HepG2 (cell line): Measurements from ENCODE around the gene NUAK2. TPM values are rescaled to one million over a fixed set of nuclear protein-coding genes. Genes with fewer than 3 reads are reported as not detected.

Source experiments
- ATAC-seq: fragments of 200-7000 bp; cut with Tn5 transposase; 3 replicates; pipeline ENCODE4 v1.9.1; 2020; ENCODE audit warnings: mild to moderate bottlenecking, moderate library complexity
- BruUV-seq: library from RNA; stranded (reverse); fragments of 400-500 nt; replicated peaks from 2 replicates; lab custom pipeline; 2021; lab: Mats Ljungman, UMichigan
- CTCF ChIA-PET: fragments of 300-600 bp; formaldehyde crosslinking; extraction: SDS; loops from one replicate; lab custom pipeline; 2021; ENCODE audit warnings: low total read pairs, inconsistent platforms, low intra/inter-chr PET ratio; lab: Yijun Ruan, JAX
- POLR2A ChIA-PET: fragments of 350-600 bp; sonication (Branson Sonifier 250); formaldehyde crosslinking; loops from one replicate; lab custom pipeline; 2020; ENCODE audit warnings: antibody characterized with exemption, inconsistent platforms; lab: Yijun Ruan, JAX
- DNase-seq: peaks from one replicate; pipeline ENCODE4 v3.0.0-alpha.2; 2015; ENCODE audit warnings: low spot score
- FAIRE-seq: peaks from 3 replicates; lab custom pipeline; 2011; peaks lifted over from hg19 to GRCh38; lab: Jason Lieb, UNC
- H2AFZ ChIP-seq: one replicate; pipeline ENCODE4 v1.6.1; 2011; ENCODE audit warnings: low read length, inconsistent platforms
- H3K27ac ChIP-seq: fragments of 300-600 bp; 3 replicates; pipeline ENCODE4 v1.8.0; 2011; ENCODE audit warnings: mixed run types, mild to moderate bottlenecking, mixed read lengths, low read length, inconsistent platforms; ENCODE audit not compliant: insufficient read depth; ENCODE audit errors: extremely low read length
- H3K27me3 ChIP-seq, 2 experiments: fragments of 200-600 bp in 1 of 2; 2 replicates in 1 of 2; 3 replicates in 1 of 2; pipeline versions ENCODE4 v1.6.0 to v1.8.0; 2011; ENCODE audit warnings: low read length in 2 of 2, mild to moderate bottlenecking in 2 of 2, moderate library complexity in 2 of 2, inconsistent platforms in 1 of 2; ENCODE audit not compliant: insufficient read depth in 2 of 2, control insufficient read depth in 1 of 2
- H3K36me3 ChIP-seq, 2 experiments: fragments of 200-600 bp in 1 of 2; replicated peaks in 1 of 2; 2 replicates in 1 of 2; 3 replicates in 1 of 2; pipeline versions ENCODE4 v1.5.1 to v1.8.0; 2011; ENCODE audit warnings: low read length in 2 of 2, inconsistent platforms in 1 of 2; ENCODE audit not compliant: insufficient read depth in 2 of 2, control insufficient read depth in 1 of 2
- H3K4me1 ChIP-seq: 2 replicates; pipeline ENCODE4 v1.5.1; 2012; ENCODE audit warnings: low read length, inconsistent platforms; ENCODE audit not compliant: insufficient read depth
- H3K4me2 ChIP-seq: 2 replicates; pipeline ENCODE4 v1.6.0; 2011; ENCODE audit warnings: low read depth, low read length, inconsistent platforms
- H3K4me3 ChIP-seq, 3 experiments: fragments of 200-600 bp in 1 of 3; sonication (generic), shearing (Covaris generic) in 1 of 3; replicated peaks in 1 of 3; 2 replicates each; pipeline ENCODE4 v1.5.1; 2011 to 2016; ENCODE audit warnings: low read length in 3 of 3, inconsistent platforms in 2 of 3, low read depth in 2 of 3, mild to moderate bottlenecking in 2 of 3, control low read depth in 1 of 3, mixed read lengths in 1 of 3; ENCODE audit not compliant: insufficient read depth in 1 of 3
- H3K79me2 ChIP-seq: one replicate; pipeline ENCODE4 v1.6.1; 2011; ENCODE audit warnings: low read length, inconsistent platforms; ENCODE audit not compliant: insufficient read depth
- H3K9ac ChIP-seq: 2 replicates; pipeline ENCODE4 v1.6.0; 2011; ENCODE audit warnings: mild to moderate bottlenecking, low read depth, low read length, inconsistent platforms; ENCODE audit not compliant: insufficient read depth
- H3K9me3 ChIP-seq: 2 replicates; pipeline ENCODE4 v1.5.1; 2012; ENCODE audit warnings: mild to moderate bottlenecking, low read length
- H4K20me1 ChIP-seq: 2 replicates; pipeline ENCODE4 v1.6.0; 2011; ENCODE audit warnings: inconsistent platforms, mild to moderate bottlenecking, low read length, moderate library complexity; ENCODE audit not compliant: insufficient read depth
- HCFC1 ChIP-seq: fragments of 150-350 bp; IDR thresholded peaks from 2 replicates; pipeline ENCODE4 v1.6.1; 2014; ENCODE audit warnings: low read depth, low read length
- KDM1A ChIP-seq: IDR thresholded peaks from 2 replicates; pipeline ENCODE4 v1.6.1; 2016; ENCODE audit warnings: missing compliant biosample characterization
- ZEB1 ChIP-seq: IDR thresholded peaks from 2 replicates; pipeline ENCODE4 v1.6.1; 2012; ENCODE audit warnings: mild to moderate bottlenecking, low read depth, inconsistent platforms; ENCODE audit not compliant: insufficient replicate concordance
- ZNF136 ChIP-seq: sonication (generic); formaldehyde crosslinking; IDR thresholded peaks from 2 replicates; pipeline ENCODE4 v1.8.1; 2022; ENCODE audit warnings: low read depth, mild to moderate bottlenecking, moderate library complexity, missing genetic modification reagents
- ZNF282 ChIP-seq: fragments of 450-650 bp; IDR thresholded peaks from 2 replicates; pipeline ENCODE4 v1.6.1; 2018; ENCODE audit not compliant: partially characterized antibody
- ZNF441 ChIP-seq: sonication (generic); formaldehyde crosslinking; IDR thresholded peaks from 2 replicates; pipeline ENCODE4 v1.7.0; 2021; ENCODE audit warnings: missing genetic modification reagents, borderline replicate concordance
- WGBS: methylation state at CpG from one replicate; pipeline ENCODE4 v1.1.6; 2017; ENCODE audit warnings: low lambda C conversion rate; 5-methylcytosine and 5-hydroxymethylcytosine counted together
- in situ Hi-C: cut with HindIII; loops from 2 replicates; pipeline ENCODE4 v1.10.0; 2017; ENCODE audit warnings: low pct_unique_long_range_greater_than_20kb; ENCODE audit not compliant: extremely low pct_ligation_motif_present
- intact Hi-C: fragments of 100-400 bp; cut with micrococcal nuclease; formaldehyde crosslinking; loops from one replicate; pipeline ENCODE4 v1.10.0; 2022; ENCODE audit not compliant: unreplicated experiment
- polyA plus RNA-seq, 8 experiments: library from polyadenylated mRNA; depleted of rRNA in 3 of 8; stranded (reverse) in 7 of 8; unstranded in 1 of 8; fragments of >200 nt; fragmentation: Illumina TruSeq in 4 of 8; extraction: Trizol in 4 of 8; gene quantifications; 2 replicates each; pipeline versions ENCODE4 v1.2.1 to v1.2.3, GENCODE V29; 2011 to 2016; ENCODE audit warnings: low read depth in 4 of 8, missing spikeins in 1 of 8, mixed read lengths in 1 of 8; ENCODE audit not compliant: insufficient read depth in 1 of 8
- total RNA-seq, 5 experiments: library from RNA; depleted of rRNA; stranded (reverse); fragments of >200 nt; fragmentation: Illumina TruSeq; extraction: Trizol; gene quantifications; 2 replicates each; pipeline ENCODE4 v1.2.3, GENCODE V29; 2016; ENCODE audit warnings: low read depth in 1 of 5
- TF ChIP-seq, protein P1 (sequence below): sonication (generic); formaldehyde crosslinking; IDR thresholded peaks from 2 replicates; pipeline ENCODE4 v1.4.0; 2020; ENCODE audit warnings: mild to moderate bottlenecking, missing genetic modification reagents
- TF ChIP-seq, protein P2 (sequence below): sonication (generic); formaldehyde crosslinking; IDR thresholded peaks from 2 replicates; pipeline ENCODE4 v1.4.0; 2020; ENCODE audit warnings: low read depth, mild to moderate bottlenecking, missing genetic modification reagents
- TF ChIP-seq, protein P3 (sequence below): sonication (generic); formaldehyde crosslinking; IDR thresholded peaks from 2 replicates; pipeline ENCODE4 v1.4.0; 2020; ENCODE audit warnings: missing genetic modification reagents

The NUAK2 gene
- total and polyA plus RNA-seq, 2 of the 13 experiments (the other 11 are each of a cell fraction or from before 2014, with no cell fraction given), result 0.75 to 1.1 TPM

DNA sequence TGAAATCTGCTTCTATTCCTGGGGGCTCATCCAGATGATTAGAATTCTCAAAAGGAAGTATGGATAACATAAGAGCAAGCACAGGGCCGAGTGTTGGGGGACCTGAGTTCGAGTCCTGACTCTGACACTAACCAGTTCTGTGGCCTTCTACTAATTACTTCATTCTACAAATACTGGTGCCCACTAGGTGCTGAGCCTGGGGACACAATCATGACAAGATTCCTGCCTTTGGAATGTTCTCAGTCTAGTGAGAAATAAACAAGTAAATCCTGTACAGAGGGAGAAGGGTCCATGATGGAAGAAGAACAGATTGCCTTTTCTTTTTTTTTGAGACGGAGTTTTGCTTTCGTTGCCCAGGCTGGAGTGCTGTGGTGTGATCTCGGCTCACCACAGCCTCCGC, 2.2 kb upstream of the NUAK2 start:
- Histone ChIP-seq H3K9ac (no peak overlapping the region), H3K27me3 (peaks cover 0 to 34% of the 10 kb centered on the region in 2 experiments; a peak in 4 of 5 replicates), H3K4me2 (no peak overlapping the region), H3K36me3 (no peaks in the 10 kb centered on the region), H3K79me2 (peaks cover 3% of the 10 kb centered on the region), H3K9me3 (no peaks in the 10 kb centered on the region), H4K20me1 (no peaks in the 10 kb centered on the region), H3K4me1 (peaks cover 39% of the 10 kb centered on the region), H3K27ac (no peak overlapping the region), H3K4me3 (no peak overlapping the region), H2AFZ (no peak overlapping the region)
- WGBS, result 52% methylated on average over 6 of the region's 6 CpGs
- no TSS peak for BruUV-seq
- intact Hi-C loops (no loop called here), in situ Hi-C loops (loop anchor here (5.0 kb wide), 1 partner anchor 51 kb away; no protein-coding TSS in a partner anchor)
- ChIA-PET CTCF (interaction anchor here (6.6 kb wide), 1 partner anchor 51 kb away, joined by 150 read pairs; no protein-coding TSS in a partner anchor), POLR2A (interaction anchor here (3.0 kb wide), 1 partner anchor 50 kb away, joined by 30 read pairs; no protein-coding TSS in a partner anchor)
- no peak for ATAC-seq
- DNase-seq, result no peak
- no peak for FAIRE-seq
- no peak for TF ChIP-seq ZNF441
- TF ChIP-seq ZNF282, result no peak
- TF ChIP-seq, protein P1, sequence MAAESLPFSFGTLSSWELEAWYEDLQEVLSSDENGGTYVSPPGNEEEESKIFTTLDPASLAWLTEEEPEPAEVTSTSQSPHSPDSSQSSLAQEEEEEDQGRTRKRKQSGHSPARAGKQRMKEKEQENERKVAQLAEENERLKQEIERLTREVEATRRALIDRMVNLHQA (CRISPR knock-in tag), result no peak
- TF ChIP-seq KDM1A (CRISPR knock-in tag), result no peak
- TF ChIP-seq, protein P2, sequence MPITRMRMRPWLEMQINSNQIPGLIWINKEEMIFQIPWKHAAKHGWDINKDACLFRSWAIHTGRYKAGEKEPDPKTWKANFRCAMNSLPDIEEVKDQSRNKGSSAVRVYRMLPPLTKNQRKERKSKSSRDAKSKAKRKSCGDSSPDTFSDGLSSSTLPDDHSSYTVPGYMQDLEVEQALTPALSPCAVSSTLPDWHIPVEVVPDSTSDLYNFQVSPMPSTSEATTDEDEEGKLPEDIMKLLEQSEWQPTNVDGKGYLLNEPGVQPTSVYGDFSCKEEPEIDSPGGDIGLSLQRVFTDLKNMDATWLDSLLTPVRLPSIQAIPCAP, result no peak

DNA sequence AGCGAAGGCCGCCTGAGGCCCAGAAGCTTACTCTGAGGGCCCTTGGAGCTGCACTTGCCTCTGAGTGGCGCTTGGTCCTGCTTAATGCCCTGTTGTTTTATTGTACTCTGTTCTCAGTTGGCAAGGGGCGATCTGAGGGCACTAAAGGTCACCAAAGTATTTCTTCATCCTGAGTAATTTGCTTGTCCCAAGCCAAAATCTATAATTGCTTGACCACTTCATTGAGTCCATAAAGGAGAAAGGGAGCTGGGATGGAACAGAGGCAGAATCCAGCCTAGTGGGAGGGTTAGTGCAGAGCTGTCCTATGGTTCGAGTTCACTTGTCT, 376 bp upstream of the NUAK2 start:
- Histone ChIP-seq H3K4me2 (peak overlapping the region; percentile 90), H3K4me3 (peak overlapping the region in 1 of 3 experiments; percentile 81; a peak in 2 of 6 replicates), H4K20me1 (no peaks in the 10 kb centered on the region; the same call in 1 of the 2 replicates), H2AFZ (no peak overlapping the region), H3K27ac (no peak overlapping the region), H3K9me3 (no peaks in the 10 kb centered on the region), H3K79me2 (peaks cover 8% of the 10 kb centered on the region), H3K27me3 (peaks cover 0 to 19% of the 10 kb centered on the region in 2 experiments; a peak in 3 of 5 replicates), H3K36me3 (no peaks in the 10 kb centered on the region), H3K9ac (no peak overlapping the region), H3K4me1 (peaks cover 57% of the 10 kb centered on the region)
- ChIA-PET CTCF (interaction anchor here (6.6 kb wide), 1 partner anchor 49 kb away, joined by 150 read pairs; no protein-coding TSS in a partner anchor), POLR2A (interaction anchor here (1.7 to 2.3 kb wide), 4 partner anchors 21 to 48 kb away, joined by 7 to 14 read pairs (median 11); no protein-coding TSS in a partner anchor)
- 18% methylated on average over 5 of the region's 5 CpGs for WGBS
- DNase-seq (no peak), ATAC-seq (no peak), FAIRE-seq (no peak)
- intact Hi-C loops, result loop anchor here (1.0 kb wide), 2 partner anchors 38 to 49 kb away; no protein-coding TSS in a partner anchor
- TF ChIP-seq, protein P3, sequence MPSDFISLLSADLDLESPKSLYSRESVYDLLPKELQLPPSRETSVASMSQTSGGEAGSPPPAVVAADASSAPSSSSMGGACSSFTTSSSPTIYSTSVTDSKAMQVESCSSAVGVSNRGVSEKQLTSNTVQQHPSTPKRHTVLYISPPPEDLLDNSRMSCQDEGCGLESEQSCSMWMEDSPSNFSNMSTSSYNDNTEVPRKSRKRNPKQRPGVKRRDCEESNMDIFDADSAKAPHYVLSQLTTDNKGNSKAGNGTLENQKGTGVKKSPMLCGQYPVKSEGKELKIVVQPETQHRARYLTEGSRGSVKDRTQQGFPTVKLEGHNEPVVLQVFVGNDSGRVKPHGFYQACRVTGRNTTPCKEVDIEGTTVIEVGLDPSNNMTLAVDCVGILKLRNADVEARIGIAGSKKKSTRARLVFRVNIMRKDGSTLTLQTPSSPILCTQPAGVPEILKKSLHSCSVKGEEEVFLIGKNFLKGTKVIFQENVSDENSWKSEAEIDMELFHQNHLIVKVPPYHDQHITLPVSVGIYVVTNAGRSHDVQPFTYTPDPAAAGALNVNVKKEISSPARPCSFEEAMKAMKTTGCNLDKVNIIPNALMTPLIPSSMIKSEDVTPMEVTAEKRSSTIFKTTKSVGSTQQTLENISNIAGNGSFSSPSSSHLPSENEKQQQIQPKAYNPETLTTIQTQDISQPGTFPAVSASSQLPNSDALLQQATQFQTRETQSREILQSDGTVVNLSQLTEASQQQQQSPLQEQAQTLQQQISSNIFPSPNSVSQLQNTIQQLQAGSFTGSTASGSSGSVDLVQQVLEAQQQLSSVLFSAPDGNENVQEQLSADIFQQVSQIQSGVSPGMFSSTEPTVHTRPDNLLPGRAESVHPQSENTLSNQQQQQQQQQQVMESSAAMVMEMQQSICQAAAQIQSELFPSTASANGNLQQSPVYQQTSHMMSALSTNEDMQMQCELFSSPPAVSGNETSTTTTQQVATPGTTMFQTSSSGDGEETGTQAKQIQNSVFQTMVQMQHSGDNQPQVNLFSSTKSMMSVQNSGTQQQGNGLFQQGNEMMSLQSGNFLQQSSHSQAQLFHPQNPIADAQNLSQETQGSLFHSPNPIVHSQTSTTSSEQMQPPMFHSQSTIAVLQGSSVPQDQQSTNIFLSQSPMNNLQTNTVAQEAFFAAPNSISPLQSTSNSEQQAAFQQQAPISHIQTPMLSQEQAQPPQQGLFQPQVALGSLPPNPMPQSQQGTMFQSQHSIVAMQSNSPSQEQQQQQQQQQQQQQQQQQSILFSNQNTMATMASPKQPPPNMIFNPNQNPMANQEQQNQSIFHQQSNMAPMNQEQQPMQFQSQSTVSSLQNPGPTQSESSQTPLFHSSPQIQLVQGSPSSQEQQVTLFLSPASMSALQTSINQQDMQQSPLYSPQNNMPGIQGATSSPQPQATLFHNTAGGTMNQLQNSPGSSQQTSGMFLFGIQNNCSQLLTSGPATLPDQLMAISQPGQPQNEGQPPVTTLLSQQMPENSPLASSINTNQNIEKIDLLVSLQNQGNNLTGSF (CRISPR knock-in tag), result no peak
- 0 out of 2 replicates have a peak, but pooled peaks have one; percentile 11 for TF ChIP-seq ZNF136 (CRISPR knock-in tag)
- peak; percentile 43 for TF ChIP-seq ZEB1
- TF ChIP-seq HCFC1, result no peak
- BruUV-seq, result no TSS peak
- in situ Hi-C loops, result loop anchor here (5.0 kb wide), 1 partner anchor 50 kb away; no protein-coding TSS in a partner anchor
